K562 (cell line): ENCODE results near the gene TAAR8. TPM values are rescaled to one million over a fixed set of nuclear protein-coding genes. Genes with fewer than 3 reads are reported as not detected.

Experiments used
- HDAC1 ChIP-seq, 2 experiments: fragments of 450-650 bp; IDR thresholded peaks; 2 replicates each; pipeline ENCODE4 v1.6.1; 2016 to 2017; ENCODE audit warnings: inconsistent platforms in 1 of 2, mild to moderate bottlenecking in 1 of 2, moderate library complexity in 1 of 2
- KAT7 ChIP-seq: sonication (generic); formaldehyde crosslinking; IDR thresholded peaks from 2 replicates; pipeline ENCODE4 v1.8.0; 2022; ENCODE audit warnings: missing genetic modification reagents, mild to moderate bottlenecking, borderline replicate concordance
- LARP7 ChIP-seq: fragments of 450-650 bp; IDR thresholded peaks from 2 replicates; pipeline ENCODE4 v1.6.1; 2016
- MEF2A ChIP-seq: IDR thresholded peaks from 2 replicates; pipeline ENCODE4 v1.6.1; 2011; ENCODE audit warnings: low read depth, mild to moderate bottlenecking, low read length, moderate library complexity; ENCODE audit not compliant: control insufficient read depth
- MGA ChIP-seq: fragments of 450-650 bp; IDR thresholded peaks from 2 replicates; pipeline ENCODE4 v1.6.1; 2016; ENCODE audit warnings: mild to moderate bottlenecking, moderate library complexity
- PHF20 ChIP-seq: fragments of 450-650 bp; IDR thresholded peaks from 2 replicates; pipeline ENCODE4 v1.6.1; 2018; ENCODE audit not compliant: partially characterized antibody
- TRIM24 ChIP-seq, 2 experiments: fragments of 450-650 bp; IDR thresholded peaks; 2 replicates each; pipeline ENCODE4 v1.6.1; 2016
- polyA plus RNA-seq, 8 experiments: library from polyadenylated mRNA; depleted of rRNA in 4 of 8; stranded (reverse) in 5 of 8; unstranded in 3 of 8; fragments of >200 nt; fragmentation: Nextera tagmentation in 2 of 8; fragmentation: Illumina TruSeq in 1 of 8; extraction: Ambion mirVana in 2 of 8; extraction: Trizol in 1 of 8; gene quantifications; 2 replicates each; pipeline versions ENCODE4 v1.2.1 to v1.2.3, GENCODE V29; 2011 to 2014; ENCODE audit warnings: inconsistent platforms in 1 of 8, missing spikeins in 1 of 8
- total RNA-seq, 7 experiments: library from RNA; depleted of rRNA in 6 of 7; stranded (reverse); fragments of >200 nt in 6 of 7; fragmentation: Illumina TruSeq in 2 of 7; extraction: Trizol in 2 of 7; gene quantifications; 2 replicates each; pipeline versions ENCODE4 v1.2.1 to v1.2.3, GENCODE V29; 2011 to 2021; ENCODE audit warnings: low replicate concordance in 1 of 7

The TAAR8 gene
- total and polyA plus RNA-seq, 9 of the 15 experiments (the other 6 are each of a cell fraction or from before 2014, with no cell fraction given) = not detected

- TF ChIP-seq MGA = no peak
- no peak for TF ChIP-seq PHF20
- no peak for TF ChIP-seq MEF2A
- no peak for TF ChIP-seq TRIM24 (IDR thresholded peaks at IDR 0.05)
- no peak for TF ChIP-seq HDAC1 (IDR thresholded peaks at IDR 0.05)
- no peak for TF ChIP-seq KAT7 (CRISPR knock-in tag)
- no peak for TF ChIP-seq LARP7
These were observed 46.0 kb upstream of the TAAR8 start (continued) for GRCh38 chr6:132506461-132506860.
